VCaP (cell line): Measurements from ENCODE around the gene SEMA4C.

Source experiments
- H3K27ac ChIP-seq: fragments of 450-650 bp; 2 replicates; pipeline ENCODE4 v1.5.1; 2017
- CTCF ChIP-seq: fragments of 450-650 bp; conservative IDR thresholded peaks from 2 replicates; pipeline ENCODE4 v1.5.1; 2017; ENCODE audit warnings: mild to moderate bottlenecking, moderate library complexity

Gene SEMA4C

GRCh38 chr2:96810783-96811192 is 59.1 kb downstream of the SEMA4C start:
- H3K27ac ChIP-seq, result no peak overlapping the region
- no peak for TF ChIP-seq CTCF

GRCh38 chr2:96809951-96810782 is 59.7 kb downstream of the SEMA4C start:
- no peak overlapping the region for H3K27ac ChIP-seq
- no peak for TF ChIP-seq CTCF
